Activated naive CD8-positive, alpha-beta T cell treated with anti-CD3 and anti-CD28 coated beads, Interleukin-2, amount 50 U/mL, for 24 hours (primary cell): ENCODE measurements around the gene ZCWPW1.
"Not testable (repeated sequence)": the region's sequence is repeated elsewhere in the genome, so short reads cannot be mapped to it uniquely, and the experiment has no call there.

Source experiments
- ATAC-seq: fragments of 150-1000 bp; cut with Tn5 transposase; one replicate; pipeline ENCODE4 v1.10.0; 2021
- DNase-seq: peaks from one replicate; pipeline ENCODE4 v3.0.0; 2021
- H3K27ac Mint-ChIP-seq: one replicate; pipeline ENCODE4 v1.8.0; 2021; ENCODE audit warnings: mild to moderate bottlenecking, mixed read lengths
- H3K27me3 Mint-ChIP-seq: one replicate; pipeline ENCODE4 v1.8.0; 2021; ENCODE audit warnings: mixed read lengths
- H3K36me3 Mint-ChIP-seq: one replicate; pipeline ENCODE4 v1.8.0; 2021; ENCODE audit warnings: low read depth, mixed read lengths
- H3K4me1 Mint-ChIP-seq: one replicate; pipeline ENCODE4 v1.8.0; 2021; ENCODE audit warnings: mixed read lengths
- H3K4me3 Mint-ChIP-seq: one replicate; pipeline ENCODE4 v1.8.0; 2021; ENCODE audit warnings: mild to moderate bottlenecking, moderate library complexity, mixed read lengths
- H3K9me3 Mint-ChIP-seq: one replicate; pipeline ENCODE4 v1.8.0; 2021; ENCODE audit warnings: mixed read lengths

ZCWPW1 gene

DNA sequence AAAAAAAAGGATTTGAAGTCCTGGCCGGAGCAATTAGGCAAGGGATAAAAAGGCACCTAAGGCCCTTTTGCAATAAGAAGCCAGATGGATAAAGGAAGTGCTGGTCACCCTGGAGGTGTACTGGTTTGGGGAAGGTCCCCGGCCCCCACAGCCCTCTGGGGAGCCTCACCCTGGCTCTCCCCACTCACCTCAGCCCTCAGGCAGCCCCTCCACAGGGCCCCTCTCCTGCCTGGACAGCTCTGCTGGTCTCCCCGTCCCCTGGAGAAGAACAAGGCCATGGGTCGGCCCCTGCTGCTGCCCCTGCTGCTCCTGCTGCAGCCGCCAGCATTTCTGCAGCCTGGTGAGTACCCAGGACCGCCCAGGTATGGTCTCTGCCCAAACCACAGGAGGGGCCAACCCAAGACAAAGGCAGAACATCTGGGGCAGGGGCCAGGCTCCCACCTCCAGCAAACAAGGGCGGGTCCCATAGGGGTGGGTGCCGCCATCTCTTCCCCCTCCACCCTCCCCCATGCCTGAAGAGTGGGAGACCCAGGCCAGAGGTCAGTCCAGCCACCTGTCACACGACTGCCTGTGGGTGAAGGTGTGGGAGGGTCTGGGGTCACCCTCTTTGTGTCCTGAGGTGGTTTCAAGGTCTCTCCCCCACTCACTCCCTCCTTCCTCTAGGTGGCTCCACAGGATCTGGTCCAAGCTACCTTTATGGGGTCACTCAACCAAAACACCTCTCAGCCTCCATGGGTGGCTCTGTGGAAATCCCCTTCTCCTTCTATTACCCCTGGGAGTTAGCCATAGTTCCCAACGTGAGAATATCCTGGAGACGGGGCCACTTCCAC lies 70.3 kb downstream of the ZCWPW1 start, which contains the start of gene PILRB:
TSS of gene PILRB (plus strand) at position 91 of the 830 bp plus-strand sequence. CDS start at position 277, 186 bp downstream.
- DNase-seq (no peak), ATAC-seq (no peak)
- Mint-ChIP-seq H3K4me3 (no peak within 1 kb of the TSS), H3K4me1 (peaks cover 8% of the 10 kb centered on the region), H3K9me3 (peaks cover 2% of the 10 kb centered on the region), H3K27ac (no peak within 1 kb of the TSS), H3K36me3 (peaks cover 55% of the 10 kb centered on the region), H3K27me3 (no peaks in the 10 kb centered on the region)

DNA sequence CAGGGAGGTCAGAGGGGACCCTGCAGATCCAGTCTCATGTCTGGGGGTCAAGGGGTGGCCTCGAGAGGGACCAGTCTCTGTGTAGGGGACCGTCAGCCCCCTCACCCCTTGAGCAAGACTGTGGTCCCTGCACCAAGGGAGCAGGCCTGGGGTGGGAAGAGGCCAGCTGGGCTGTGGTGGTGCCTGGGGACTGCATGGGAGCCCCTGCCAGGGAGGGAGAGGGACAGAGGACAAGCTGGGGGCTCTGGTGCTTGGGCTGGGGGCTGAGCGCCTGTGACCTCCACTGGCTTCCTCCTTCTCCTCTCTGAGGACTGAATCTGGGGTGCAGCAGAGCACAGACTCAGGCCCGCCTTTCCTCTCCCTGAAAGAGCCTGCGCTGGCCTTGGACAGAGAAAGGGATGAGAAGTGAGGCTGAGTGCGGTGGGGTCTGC lies 71.4 kb downstream of the ZCWPW1 start:
- Mint-ChIP-seq H3K4me1 (peaks cover 14% of the 10 kb centered on the region), H3K9me3 (no peaks in the 10 kb centered on the region), H3K36me3 (peaks cover 48% of the 10 kb centered on the region), H3K27ac (no peak overlapping the region), H3K4me3 (no peak overlapping the region), H3K27me3 (no peaks in the 10 kb centered on the region)
- DNase-seq (no peak), ATAC-seq (no peak)

DNA sequence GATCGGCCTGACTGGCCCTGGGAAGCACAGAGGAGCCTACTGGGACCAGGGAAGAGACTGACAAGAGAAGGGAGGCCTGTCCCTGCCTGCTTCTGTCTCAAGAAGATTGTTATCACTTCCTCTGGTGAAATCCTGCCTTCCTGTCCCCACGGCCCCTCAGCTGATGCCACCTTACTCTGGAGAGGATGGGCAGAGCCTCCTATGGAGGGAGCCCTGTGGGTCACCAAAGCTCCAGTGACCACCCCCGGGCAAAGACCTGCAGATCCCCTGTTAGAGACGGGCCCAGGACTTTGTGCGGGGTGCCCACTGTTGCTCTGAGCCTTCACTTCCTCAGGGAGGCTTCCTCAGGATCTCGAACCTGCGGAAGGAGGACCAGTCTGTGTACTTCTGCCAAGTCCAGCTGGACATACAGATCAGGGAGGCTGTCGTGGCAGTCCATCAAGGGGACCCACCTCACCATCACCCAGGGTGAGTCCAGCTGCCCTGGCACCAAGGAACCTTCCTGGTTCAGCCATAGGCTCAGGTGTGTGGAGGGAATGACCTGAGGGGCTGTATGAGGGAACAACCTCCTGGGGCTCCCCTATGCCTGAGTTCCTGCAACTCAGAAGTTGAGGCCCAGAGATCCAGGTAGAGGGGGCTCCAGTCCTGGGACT lies 72.0 kb downstream of the ZCWPW1 start:
- Mint-ChIP-seq H3K4me3 (no peak overlapping the region), H3K4me1 (peaks cover 17% of the 10 kb centered on the region), H3K27ac (no peak overlapping the region), H3K9me3 (no peaks in the 10 kb centered on the region), H3K36me3 (peaks cover 43% of the 10 kb centered on the region), H3K27me3 (no peaks in the 10 kb centered on the region)
- ATAC-seq (no peak), DNase-seq (no peak)

DNA sequence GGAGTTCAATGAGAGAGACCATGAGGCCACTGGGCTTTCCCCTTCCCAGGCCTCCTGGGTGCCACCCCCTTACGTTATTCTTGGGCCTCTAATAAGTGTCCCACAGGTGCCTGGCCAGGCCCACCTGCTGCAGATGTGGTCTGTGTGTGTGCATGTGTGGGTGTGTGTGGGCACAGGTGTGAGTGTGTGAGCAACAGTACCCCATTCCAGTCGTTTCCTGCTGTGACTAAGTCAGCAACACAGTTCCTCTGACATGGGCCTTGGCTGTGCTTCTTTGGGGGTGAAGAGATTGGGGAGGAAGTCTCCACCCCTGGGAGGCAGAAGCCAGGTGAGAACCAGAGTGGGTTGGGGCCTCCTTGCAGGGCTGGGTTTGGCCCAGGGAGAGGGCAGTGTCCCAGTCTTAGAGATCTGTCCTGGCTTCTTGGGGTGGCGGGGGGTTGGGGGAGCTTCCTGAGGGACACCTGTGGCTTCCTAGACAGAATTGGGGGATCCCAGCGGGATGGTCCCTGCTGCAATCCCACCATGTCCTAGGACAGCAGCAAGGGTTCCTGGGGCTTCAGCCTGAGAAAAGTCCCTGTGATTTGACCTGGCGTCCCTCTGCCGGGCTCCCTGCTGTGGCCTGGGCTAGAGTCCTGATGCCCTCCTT lies 74.7 kb downstream of the ZCWPW1 start:
- DNase-seq (peak; percentile 50), ATAC-seq (peak; percentile 48)
- Mint-ChIP-seq H3K36me3 (peaks cover 41% of the 10 kb centered on the region), H3K27me3 (no peaks in the 10 kb centered on the region), H3K27ac (peak overlapping the region; percentile 77), H3K4me3 (no peak overlapping the region), H3K4me1 (peaks cover 32% of the 10 kb centered on the region), H3K9me3 (no peaks in the 10 kb centered on the region)

DNA sequence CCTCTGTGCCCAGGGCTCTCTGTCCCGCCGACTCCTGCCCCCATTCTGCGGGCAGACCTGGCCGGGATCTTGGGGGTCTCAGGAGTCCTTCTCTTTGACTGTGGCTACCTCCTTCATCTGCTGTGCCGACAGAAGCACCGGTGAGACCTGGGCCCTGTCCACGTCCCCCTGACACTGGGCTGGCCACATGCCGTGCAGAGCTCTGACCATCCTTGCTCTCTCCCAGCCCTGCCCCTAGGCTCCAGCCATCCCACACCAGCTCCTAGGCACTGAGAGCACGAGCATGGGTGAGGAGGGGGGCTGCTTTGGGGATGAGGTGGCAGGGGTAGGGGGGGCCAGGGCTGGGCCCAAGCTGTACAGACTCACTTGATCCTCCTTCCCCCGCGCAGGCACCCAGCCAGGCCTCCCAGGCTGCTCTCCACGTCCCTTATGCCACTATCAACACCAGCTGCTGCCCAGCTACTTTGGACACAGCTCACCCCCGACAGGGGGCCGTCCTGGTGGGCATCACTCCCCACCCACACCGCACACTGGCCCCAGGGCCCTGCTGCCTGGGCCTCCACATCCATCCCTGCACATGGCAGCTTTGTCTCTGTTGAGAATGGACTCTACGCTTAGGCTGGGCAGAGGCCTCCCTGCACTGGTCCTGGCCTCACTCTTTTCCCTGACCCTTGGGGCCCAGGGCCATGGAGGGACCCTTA lies 75.4 kb downstream of the ZCWPW1 start:
- H3K9me3 Mint-ChIP-seq: no peaks in the 10 kb centered on the region
- peak overlapping the region; percentile 77 for H3K27ac Mint-ChIP-seq
- ATAC-seq (peak; percentile 3), DNase-seq (no peak)
- H3K4me3 Mint-ChIP-seq: no peak overlapping the region
- H3K36me3 Mint-ChIP-seq: peaks cover 41% of the 10 kb centered on the region
- peaks cover 32% of the 10 kb centered on the region for H3K4me1 Mint-ChIP-seq
- H3K27me3 Mint-ChIP-seq: no peaks in the 10 kb centered on the region

DNA sequence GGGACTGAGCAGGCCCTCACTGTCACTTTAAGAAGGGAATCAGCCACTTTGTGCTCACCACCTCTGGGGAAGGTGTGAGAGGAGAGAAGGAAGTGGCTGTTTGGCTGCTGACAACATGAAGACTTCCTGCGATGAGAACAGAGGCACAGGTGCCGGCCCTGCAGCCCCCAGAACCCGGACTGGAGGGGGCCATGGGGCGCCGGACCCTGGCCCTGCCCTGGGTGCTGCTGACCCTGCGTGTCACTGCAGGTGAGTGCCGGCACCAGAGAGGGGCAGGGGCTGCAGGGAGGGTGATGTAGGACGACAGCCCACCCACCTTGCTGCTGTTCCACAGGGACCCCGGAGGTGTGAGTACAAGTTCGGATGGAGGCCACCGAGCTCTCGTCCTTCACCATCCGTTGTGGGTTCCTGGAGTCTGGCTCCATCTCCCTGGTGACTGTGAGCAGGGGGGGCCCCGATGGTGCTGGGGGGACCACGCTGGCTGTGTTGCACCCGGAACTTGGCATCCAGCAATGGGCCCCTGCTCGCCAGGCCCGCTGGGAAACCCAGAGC lies 76.2 kb downstream of the ZCWPW1 start:
- peak; percentile 52 for ATAC-seq
- H3K4me3 Mint-ChIP-seq, H3K9me3 Mint-ChIP-seq, H3K27me3 Mint-ChIP-seq, DNase-seq: not testable (repeated sequence)
- Mint-ChIP-seq H3K27ac (peak overlapping the region; percentile 46), H3K36me3 (peaks cover 43% of the 10 kb centered on the region), H3K4me1 (peaks cover 32% of the 10 kb centered on the region)

DNA sequence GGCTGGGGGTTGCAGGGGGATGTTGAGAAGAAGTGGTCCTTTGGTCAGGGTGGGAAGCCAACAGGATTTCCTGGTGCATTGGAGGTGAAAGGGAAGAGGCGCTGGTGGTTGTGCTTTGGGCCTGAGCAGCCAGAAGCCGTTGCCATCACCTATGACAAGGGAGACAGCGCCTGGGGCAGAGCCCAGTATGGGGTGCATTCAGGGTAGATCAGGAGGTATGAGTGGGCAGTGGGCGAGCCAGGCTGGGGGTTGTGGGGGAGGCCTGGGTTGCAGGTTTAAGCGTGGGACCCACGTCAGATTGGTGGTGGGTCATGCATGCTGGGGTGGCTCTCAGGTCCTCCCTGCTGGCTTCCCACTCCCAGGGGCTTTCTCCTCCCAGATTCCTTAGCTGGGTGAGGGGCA lies 76.8 kb downstream of the ZCWPW1 start:
- DNase-seq: no peak
- ATAC-seq: peak; percentile 11
- Mint-ChIP-seq H3K36me3 (peaks cover 48% of the 10 kb centered on the region), H3K9me3 (no peaks in the 10 kb centered on the region), H3K27ac (peak overlapping the region; percentile 60), H3K4me1 (peaks cover 32% of the 10 kb centered on the region), H3K27me3 (no peaks in the 10 kb centered on the region), H3K4me3 (peak overlapping the region; percentile 24)
